Stimulated activated CD4-positive, alpha-beta T cell treated with anti-CD3 and anti-CD28 coated beads, Interleukin-2, amount 100 ng/mL, for 48 hours (primary cell): ENCODE data around the gene PUM2.

Source experiments
- DNase-seq, 2 donors: peaks; one replicate each; pipeline ENCODE4 v3.0.0-alpha.2; 2020

PUM2 gene

GRCh38 chr2:20215183-20216040 is 135.2 kb downstream of the PUM2 start:
- DNase-seq = no peak

DNA sequence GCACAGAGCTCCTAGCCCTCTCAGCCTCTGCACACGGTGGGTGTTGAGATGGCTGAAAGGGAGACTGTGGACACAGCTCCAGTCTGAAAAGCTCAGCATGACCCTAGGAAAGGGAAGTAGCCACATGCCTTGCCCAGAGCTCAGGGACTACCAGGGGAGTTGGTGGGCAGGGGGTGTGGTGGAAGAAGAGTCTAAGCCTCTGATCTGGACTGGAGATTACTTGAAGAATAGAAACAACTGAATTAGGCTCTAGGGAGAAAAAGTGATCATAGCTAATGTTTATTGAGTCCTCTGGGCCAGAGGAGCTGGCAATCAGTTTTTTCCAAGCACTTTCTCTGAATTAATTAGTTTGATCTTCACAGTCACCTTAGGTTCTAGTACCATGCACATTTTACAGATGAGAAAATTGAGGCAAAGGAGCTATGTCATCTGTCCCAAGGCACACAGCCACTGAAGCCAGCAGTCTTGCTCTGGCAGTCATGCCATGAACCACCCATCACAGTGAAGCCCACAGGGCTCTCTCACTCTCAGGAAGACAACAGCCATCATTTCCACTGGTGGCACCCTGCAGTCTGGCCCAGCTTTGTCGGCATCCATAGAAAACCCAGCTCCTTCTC is 136.0 kb downstream of the PUM2 start:
- DNase-seq = no peak

DNA sequence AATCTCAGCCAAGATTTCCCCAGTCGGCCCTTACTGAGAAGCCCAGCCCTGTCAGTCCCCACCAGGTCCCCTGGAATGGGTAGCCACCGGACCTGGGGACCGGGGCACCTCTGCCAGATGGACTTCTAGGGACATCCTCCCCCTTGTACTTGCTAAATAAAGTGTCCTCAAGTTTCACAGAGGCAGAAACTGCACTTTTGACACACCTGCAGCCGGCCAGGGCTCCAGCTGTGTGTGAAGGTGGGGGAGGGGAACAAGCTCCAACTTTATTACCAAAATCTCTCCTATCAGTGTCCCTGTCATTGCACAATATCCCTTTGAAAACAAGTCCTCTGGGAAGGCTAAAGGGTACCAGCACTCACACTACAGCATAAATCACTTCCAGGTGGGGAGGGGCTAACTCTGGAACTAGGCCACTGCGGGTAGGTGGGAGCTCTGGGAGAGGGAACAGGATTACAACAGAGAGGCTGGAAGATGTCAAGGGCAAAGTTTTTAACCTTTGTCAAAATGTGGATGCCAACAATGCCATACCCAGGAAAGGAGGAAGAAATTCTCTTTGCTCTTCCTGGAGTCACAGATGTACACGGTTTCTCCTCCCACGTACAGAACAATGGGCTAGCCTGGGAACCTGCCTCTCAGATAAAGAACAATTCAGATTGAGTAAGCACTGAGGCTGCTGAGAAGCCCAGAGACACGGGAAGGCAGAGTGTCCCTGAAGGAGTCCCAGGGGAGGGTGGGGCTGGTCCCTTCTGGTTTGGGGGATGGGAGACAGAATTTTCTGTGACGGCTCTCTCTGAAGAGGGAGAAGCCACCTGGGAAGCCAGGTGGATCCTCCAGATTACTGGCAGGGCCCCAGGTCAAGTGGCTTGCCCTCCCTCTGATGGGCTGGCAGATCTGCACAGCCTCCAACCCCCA is 136.7 kb downstream of the PUM2 start:
- DNase-seq = no peak

GRCh38 chr2:20212871-20213503 is 137.7 kb downstream of the PUM2 start:
- no peak for DNase-seq

GRCh38 chr2:20212459-20212870 is 138.2 kb downstream of the PUM2 start:
- no peak for DNase-seq

DNA sequence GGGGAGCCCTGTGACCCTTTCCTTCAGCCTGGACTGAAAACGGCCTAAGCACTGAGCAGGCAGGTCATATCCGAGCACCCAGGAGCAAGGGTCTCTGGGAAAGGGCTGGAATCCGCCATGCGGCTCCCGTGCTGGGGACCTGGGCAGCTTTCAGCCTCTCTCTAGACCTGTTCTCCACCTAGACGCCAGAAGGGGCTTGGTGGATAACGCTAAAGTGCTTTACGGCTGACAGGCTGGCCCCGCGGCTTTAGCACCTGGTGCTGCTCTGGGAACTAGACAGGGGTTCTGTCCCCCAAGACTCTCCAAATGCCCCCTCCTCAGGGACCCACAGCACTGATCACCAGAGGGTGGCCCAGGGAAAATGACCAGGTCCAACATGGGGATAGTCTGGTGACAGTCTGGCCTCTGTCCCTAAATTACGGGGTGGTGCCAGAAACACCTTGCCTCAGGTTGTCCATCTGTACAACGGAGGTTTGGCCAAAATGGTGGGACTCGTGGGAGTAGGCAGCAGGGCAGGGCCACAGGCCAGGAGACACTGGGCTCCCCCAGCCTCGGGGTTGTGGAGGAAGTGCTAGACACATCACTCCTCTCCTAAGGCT is 138.7 kb downstream of the PUM2 start:
- no peak for DNase-seq

DNA sequence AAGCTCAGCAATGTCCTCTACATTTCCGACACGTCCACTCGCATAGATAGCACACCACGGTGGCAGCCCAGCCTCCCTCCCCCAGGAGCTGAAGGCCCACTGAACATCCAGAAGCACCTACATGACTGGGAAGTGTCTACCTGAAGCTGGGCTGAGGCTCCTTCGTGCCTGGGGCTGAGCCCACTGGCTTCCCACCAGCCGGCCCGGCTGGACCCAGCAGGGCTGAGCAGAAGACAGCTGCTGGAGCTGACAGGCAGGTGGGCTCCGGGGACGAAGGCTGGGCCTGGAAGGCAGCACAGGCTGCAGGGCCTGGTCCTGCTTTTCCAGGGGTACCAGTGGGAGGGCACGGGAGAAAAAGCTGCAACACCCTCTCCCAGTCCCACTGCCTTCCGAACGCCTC is 139.2 kb downstream of the PUM2 start:
- no peak for DNase-seq

DNA sequence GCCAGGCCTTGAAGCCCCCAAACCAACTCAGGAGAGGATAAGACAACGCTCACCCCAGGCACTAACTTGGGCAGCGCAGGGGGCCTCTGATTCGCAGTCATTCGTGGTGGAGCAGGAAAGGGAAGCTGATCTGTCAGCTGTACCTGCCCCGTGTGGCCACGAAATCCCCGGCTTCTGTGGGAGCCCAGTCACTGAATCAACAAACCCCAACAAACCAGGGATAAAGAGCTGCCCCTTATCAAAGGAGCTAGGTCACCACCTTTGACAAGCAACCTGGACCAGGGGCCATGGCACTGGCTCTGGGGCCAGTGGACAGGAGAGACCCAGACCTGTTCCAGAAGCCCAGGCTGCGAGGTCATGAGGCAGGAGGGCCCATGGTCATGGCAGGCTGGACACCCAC is 140.2 kb downstream of the PUM2 start:
- DNase-seq = no peak

- DNase-seq = no peak
Measured at GRCh38 chr2:20209373-20210109, 141.1 kb downstream of the PUM2 start.

GRCh38 chr2:20208476-20208859 is 142.2 kb downstream of the PUM2 start:
- no peak for DNase-seq

- no peak for DNase-seq
Measured at GRCh38 chr2:20207051-20207450, 143.6 kb downstream of the PUM2 start.

- no peak for DNase-seq
Measured at GRCh38 chr2:20205915-20206524, 144.6 kb downstream of the PUM2 start.

GRCh38 chr2:20205069-20205468 is 145.6 kb downstream of the PUM2 start:
- no peak for DNase-seq

GRCh38 chr2:20203521-20204225 is 147.0 kb downstream of the PUM2 start:
- DNase-seq = no peak

DNA sequence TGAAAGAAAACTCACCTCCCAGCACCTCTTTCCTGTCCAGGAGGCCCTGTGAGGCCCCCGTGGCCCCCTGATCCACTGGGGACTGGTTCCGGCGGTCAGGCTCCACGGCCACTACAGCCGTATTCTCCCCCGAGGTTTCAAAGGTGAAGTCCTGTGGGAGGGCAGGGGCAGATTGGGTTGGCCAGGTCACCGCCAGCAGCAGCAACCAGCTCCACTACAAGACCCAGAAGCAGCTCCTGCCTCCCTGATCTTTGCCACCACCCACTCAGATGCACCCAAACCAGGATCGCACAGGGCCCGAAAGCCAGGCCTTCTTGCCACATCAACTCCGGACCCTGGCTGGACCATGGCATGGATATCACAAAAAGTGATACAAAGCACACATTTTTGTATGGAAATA is 147.6 kb downstream of the PUM2 start:
- DNase-seq = no peak

DNA sequence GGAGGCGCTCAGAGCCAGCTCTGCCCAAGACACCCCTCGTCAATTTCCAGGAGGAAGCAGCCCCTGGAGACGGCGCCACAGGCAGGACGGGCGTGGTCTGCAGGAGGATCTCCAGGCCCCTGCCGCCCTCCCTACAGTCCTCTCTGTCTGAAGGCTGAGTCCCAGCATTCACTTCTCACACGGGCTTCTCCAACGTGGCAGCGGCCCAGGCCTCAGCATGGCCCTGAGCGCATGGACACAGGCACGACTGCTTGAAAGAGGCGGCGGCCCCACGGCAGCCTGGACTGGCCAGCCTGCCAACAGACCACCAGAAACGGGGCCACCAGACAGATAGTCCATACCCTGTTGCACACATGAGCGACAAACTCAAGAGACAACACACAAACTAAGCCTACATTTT is 149.0 kb downstream of the PUM2 start:
- DNase-seq = no peak

DNA sequence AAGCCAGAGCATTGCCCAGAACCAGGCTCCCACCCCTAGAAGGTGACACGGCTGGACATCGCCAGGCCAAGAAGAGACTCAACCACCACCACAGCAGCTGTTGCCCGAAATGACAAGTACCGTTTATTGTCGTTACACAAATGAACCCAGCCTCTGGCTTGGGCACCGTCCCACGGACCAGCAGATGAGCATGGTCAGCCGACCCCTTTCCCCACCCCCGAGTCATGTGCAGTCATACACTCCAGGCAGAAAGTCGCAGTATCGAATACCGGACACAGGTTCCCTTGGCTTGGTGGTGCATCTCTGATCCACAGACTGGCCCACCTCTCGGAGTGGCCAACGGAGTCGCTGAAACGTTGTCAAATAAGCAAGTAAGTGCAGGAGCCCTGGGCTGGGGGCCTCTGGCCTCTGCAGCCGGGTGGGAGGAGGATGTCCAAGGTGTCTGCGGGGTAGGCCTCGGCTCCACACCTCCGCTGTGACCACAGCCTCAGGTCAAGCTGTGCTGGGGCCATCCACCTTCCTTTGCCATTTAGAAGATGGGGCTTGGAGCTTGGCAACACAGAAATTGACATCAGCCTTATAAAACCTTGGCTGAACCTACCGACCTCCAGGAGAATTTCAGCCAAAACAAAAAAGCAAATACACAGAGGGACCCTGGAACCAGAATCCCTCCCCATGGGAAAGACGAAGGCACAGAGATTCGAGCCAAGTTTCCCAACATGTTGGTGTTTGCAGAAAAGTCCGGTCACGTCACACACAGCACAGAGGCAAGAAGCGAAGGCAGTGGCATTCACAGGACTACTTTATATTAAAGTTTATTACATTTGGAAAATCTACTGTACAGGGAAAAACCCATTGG is 149.7 kb downstream of the PUM2 start:
- no peak for DNase-seq

GRCh38 chr2:20199633-20200270 is 150.9 kb downstream of the PUM2 start:
- DNase-seq = no peak
